EH (cell line): ENCODE data around the gene CACNA2D3.
"Not testable (repeated sequence)": the region's sequence is repeated elsewhere in the genome, so short reads cannot be mapped to it uniquely, and the experiment has no call there.

Source experiments
- DNase-seq: peaks from one replicate; pipeline ENCODE4 v3.0.0-alpha.2; 2015; ENCODE audit warnings: low read depth

The CACNA2D3 gene

DNA sequence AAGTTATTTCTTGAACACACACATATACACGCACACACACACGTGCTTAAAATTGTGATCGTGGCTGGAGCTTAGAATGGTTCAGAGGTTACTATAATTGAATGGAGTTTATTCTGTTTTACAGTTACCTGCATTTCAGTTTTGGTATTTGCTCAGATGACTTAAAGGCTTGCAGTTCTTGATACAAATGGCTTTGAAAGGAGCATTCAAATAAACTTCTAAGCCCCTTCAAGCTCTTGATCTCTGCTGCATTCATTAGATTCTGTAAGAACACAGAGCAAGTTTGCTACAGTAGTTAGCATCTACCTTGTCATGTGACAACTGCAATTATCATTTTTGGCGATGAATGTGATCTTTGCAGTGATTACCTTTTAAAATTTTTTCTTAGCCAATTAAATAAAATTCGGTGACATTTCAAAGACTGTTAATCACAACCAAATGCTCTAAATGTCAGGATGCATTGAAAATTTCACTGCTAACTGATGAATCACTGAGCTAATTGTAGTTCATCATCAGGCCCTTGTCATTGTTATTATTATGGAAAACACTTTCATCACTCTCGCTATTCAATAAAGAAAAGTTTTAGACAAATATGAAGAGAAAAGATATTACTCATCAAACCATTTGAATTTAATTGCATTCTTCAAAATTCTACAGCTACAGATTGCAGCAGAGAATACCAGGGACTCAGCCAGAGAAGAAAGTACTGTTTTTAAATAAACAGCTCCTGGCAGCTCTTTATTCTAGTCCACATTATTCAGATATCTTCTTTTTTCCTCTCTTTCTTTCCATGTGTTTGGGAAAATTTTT, 509.4 kb downstream of the CACNA2D3 start:
- DNase-seq, result peak; percentile 27

DNA sequence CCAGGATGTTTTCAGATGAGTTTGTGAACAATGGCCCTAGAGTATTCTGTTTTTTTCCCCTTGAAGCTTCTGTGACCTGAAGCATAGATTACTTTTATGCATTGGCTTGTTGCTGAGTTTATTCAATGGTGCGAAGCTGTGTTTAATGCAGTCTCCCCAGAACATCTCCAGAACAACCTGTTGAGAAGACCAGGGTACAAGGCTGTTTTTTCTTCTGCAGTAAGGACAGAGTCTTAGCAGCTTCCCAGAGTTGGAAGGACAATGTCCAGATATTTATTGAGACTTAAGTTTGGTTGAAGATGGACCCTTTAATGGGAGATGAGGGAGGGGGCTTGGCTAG, 509.9 kb downstream of the CACNA2D3 start:
- no peak for DNase-seq

DNA sequence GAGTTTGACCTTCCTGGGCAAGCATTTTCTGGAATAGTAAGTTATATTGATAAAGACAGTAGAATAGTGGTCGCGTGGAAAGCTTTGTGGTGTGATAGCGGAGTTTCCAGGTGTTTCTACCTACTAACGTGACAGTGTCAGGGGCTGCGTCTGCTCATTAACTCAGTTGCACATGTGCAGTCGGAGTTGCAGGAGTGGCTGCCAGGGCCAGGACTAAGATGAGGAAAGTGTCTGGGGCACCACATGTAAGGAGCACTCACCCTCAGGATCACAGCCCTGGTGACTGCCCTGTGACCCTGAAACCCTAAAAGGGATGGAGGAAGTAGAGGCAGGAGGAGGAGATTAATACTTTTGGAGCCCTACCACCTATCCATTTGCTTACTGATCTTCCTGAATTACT, 510.5 kb downstream of the CACNA2D3 start:
- no peak for DNase-seq

DNA sequence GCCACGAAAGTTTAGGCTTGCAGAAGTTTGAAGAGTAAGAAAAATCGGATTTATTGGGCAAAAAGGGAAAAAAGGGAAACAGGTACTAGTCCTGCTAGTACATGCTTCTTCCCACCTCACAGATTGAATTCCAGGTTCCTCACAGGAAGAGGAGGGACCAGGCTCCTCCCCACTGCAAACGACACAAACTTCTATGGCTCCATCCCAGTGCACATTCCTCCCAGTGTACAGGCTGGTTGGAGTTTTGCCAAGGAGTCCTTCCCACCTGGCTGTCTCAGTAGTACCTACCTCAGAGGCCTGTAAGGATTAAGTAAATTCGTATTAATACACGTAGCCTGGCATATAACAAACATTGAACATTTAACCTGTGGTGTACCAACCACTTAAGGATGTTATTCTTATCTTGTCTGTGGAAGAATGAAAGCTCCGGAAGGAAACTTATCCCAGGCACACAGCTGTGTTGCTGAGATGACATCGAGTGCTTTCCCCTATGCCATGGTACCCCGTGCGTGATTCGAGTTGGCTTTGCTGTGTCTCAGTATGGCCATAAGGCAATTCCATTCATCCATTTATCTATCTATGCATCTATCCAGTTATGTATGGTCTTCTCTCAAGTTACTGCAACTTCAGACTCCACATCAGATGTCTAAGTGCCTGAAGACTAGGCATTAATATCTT, 511.2 kb downstream of the CACNA2D3 start:
- DNase-seq, result no peak

DNA sequence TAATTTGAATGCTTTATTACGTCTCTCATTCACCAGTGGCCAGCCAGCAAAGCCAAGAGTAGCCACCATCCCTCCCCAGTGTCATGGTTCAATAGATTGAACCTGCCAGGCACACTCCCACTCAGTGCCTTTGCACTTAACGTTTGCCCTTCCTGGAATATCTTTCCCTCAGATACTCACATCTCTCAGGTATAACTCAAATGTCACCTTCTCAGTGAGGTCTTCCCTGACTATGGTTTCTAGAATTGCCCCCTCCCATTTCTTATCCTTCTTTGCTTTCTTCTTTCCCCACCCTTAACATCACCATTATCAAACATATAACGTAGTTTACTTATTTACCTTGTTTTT, 511.7 kb downstream of the CACNA2D3 start:
- no peak for DNase-seq

DNA sequence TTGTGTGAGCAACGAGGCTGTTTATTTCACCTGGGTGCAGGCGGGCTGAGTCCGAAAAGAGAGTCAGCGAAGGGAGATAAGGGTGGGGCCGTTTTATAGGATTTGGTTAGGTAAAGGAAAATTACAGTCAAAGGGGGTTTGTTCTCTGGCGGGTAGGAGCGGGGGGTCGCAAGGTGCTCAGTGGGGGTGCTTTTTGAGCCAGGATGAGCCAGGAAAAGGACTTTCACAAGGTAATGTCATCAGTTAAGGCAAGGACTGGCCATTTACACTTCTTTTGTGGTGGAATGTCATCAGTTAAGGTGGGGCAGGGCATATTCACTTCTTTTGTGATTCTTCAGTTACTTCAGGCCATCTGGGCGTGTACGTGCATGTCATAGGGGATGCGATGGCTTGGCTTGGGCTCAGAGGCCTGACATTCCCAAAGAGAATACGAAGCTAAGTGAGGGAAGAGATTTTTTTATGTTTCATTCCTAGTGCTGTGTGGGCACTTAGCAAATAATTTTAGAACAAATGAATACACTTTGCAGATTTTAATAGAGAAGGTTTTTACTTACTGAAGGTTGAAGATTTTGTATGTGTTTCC, 517.5 kb downstream of the CACNA2D3 start:
- DNase-seq, result not testable (repeated sequence)

DNA sequence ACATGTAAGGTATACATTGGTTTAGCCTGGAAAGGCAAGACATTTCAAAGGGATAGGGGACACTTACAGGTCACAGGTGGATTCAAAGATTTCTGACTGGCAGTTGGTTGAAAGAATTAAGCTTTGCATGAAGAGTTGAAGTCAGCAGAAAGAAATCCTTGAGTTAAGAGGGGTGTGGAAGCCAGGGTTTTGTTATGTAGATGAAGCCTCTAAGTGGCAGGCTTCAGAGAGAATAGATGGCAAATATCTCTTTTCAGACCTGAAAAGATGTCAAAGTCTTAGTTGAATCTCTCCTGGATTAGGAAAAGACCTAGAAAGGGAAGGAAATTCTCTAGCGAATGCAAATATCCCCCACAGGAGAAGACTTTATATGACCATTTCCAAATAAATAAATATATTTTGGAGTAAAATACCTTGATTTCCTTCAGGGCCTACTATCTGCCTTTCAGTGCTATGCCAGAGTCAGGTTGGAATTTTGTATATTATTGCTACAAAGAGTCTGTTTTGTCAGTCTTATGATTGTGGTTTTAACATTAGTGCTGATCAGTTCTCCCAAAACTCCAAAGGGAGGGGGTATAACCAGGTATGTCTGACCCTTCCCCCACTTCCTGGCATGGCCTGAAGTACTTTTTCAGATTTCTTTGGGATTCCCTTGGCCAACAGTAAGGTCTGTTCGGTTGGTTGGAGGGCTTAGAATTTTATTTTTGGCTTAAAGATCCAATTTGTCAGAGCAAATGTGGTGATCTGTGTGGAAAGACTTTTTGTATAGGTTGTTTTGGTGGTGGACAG, 519.1 kb downstream of the CACNA2D3 start:
- DNase-seq, result no peak

DNA sequence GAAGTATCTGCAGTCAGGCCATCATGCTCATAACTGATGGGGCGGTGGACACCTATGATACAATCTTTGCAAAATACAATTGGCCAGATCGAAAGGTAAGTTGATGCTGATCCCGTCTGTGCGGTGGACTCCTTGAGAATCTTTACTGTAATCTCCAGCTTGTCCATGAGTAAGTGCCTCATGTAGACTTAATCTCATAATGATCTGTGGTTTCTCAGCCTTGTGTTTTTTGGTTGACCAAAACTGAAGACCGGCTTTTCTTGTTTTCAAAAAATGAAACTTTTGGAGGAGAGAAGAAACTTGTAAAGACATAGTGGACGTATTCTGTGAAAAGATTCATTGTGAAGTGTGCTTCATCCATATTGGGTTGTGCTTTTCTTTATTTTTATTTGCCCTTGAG, 519.8 kb downstream of the CACNA2D3 start:
- DNase-seq, result no peak

DNA sequence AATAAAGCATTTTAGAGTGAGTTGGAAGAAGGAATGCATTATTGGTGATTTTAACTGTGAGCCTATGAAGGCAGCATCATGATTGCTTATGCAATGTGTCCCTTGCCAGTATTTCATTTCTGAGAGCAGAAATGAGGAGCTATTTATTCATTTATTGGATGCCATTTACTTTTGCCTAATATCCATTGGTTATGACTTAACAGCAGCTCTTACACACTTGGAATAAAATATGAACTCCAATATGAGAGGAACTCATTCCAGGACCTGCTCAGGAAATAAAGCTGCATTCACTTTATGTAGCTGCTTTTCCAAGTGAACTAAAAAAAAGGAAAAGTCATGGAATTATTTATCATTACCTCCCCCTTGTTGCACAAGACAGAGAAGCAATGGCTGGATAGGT, 525.4 kb downstream of the CACNA2D3 start:
- DNase-seq, result no peak

DNA sequence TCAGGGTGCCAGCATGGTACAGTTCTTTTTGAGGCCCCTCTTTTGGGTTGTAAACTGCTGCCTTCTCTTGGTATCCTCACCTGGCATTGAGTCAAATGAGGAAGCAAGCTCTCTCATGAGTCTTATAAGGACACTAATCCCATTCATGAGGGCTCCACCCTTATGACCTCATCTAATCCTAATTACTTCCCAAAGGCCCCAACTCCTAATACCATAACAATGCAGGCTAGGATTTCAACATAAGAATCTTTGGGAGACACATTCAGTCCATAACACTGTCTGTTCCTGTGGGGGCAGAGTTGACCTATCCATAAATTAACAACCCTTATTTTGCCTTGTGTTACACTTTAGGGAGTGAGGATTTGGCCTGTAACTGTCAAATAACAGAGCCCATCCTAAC, 527.2 kb downstream of the CACNA2D3 start:
- no peak for DNase-seq

DNA sequence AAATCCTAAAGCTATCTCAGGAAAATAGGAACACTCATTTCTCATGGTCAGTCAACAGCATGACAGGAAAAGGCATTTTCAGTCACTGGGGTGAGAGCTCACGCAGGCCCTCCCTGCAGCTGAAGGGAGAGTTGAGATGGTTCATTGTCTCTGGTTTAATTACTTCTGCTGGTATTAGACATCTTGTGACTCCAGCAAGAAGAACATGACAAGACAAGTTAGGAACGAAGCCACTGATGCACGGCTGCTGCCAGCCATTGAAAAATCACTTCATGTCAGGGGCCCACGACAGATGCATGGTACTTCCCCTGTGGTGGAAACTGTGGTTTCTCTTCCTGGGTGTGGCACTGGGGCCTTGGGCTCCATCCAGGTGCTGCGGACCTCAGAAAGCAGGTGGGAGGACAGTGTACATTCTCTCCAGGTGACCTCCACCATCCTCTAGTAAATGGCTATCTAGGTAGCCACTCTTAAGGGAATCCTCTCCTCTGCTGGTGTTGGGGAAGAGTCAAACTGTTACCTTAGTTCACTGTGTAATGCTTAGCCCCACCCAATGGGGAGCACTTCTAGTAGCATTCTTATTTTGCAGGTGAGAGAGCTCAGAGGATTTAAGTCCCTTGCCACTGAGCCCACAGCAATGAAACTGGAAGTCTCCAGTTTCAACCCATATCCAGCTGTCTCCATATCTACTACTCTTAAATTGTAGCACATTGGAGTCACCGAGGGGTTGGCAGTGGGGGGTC, 531.3 kb downstream of the CACNA2D3 start:
- no peak for DNase-seq

DNA sequence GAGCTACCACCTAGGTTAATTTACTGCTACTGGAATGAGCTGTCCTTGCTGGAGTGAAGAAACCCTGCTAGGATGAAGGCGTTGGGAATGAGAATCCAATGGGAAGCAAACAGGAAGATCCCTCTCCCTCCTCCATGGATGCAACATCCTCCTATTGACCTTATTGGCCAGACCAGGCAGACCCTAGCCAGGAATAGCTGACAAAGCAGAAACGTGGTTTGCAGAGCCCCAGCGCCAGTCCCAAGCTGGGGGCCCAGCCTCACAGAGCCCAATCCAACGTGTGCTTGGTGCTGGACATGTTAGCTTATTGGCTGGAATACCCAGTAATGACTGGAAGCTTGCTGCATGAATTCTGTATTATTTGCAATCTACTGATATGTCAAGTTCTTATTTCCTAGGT, 532.4 kb downstream of the CACNA2D3 start:
- DNase-seq, result no peak

DNA sequence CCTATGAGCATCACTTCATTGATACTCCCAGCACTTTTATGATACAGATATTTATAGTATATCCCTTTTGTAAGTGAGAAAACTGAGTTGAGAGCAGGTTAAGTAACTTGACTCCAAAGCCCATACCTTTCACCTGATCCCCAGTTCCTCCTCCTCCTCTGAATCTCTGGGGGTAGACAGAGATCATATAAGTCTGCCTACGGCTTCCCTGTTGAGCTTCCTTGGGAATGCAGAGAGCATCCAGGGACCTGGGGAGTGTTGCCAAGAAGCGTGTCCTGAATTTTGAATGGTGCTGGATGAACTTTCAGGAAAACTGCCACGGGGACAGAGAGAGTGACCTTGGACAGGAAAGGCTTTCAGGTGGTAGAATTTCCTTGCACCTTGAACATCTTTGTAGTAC, 537.0 kb downstream of the CACNA2D3 start:
- no peak for DNase-seq

DNA sequence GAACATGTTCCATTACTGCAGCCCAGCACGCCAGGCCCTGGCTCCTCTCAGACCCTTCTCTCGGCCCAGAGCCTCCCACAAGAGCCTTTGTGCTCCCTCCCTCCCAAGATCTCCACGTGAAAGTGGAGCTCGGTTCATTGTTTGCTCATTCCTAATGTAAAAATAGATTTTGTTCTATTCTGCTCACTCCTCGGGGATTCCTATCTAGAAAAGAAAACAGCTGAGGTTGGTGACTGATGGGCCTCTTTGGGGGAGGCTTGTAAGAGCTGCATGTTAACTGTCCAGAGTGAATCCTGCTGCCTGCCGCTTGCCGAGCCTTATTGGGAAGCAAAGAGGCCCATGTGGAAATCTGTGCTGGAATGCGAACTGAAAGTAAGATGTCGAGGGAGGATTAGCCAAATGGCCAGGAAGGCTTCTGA, 538.4 kb downstream of the CACNA2D3 start:
- peak; percentile 11 for DNase-seq

DNA sequence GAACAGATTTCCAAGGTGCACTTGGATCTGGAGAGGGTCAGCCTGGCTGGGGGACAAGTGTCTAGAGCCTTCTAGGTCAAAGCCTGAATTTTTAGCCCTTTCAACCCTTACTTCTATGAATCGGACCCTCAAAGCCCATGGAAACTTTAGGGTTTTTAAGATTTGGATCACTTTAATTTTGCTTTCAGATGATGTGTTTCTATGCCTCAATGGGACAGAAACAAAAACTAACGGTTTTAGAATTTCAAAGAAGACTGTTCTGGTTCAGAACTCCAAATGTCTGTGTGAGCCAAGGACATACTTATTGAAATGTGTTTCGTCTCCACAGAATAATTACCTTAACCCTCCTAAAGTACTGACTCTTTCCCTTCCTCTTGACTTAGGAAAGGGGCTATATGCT, 538.8 kb downstream of the CACNA2D3 start:
- no peak for DNase-seq

DNA sequence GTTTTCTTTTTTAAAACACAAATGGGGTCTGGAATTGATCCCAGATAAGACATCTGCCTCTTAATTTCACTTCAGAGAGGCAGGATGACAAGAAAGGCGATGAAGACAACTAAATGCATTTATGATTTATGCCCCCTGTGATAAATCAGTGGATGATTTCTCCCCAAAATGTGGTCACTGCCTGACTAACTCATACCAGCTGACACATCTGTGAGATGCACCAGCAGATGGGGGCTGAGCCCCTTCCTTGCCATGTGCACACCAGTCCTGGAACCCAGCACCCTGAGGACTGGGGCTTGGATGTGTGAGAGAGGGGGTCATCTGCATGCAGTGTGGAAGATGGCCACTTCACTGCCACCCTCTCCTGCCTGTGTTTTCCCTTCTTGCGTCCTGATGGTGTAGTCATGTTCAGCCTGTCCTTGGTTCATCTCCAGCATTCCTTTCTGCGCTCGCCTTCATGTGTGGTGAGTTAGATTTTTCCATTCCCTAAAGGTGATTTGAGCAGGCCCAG, 541.2 kb downstream of the CACNA2D3 start:
- peak; percentile 6 for DNase-seq

DNA sequence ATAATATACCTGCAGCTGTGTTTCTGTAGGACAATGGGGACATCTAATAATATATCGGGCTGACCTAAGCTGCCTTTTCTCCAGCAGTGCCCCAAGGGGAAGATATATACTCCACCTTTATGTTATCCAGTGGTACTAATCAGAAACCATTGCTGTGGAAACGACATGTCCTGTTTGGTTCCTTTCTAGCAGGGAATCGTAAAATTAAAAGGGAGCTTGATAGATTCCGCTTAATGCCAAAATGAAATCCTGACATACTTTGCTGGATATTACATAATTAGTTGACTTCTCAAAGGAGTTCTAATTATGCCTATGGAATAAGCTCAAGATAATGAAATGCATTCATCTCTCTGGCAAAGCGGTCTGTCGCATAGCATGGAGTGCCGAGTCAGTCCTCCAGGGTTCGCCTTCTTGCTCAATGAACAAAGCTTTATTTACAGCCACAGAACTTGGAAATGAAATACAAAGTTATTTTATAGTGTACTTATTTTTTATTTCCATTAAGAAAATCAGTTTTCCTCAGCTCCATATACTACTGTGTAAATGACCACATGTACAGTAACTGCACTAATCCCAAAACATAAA, 542.8 kb downstream of the CACNA2D3 start:
- DNase-seq, result no peak

DNA sequence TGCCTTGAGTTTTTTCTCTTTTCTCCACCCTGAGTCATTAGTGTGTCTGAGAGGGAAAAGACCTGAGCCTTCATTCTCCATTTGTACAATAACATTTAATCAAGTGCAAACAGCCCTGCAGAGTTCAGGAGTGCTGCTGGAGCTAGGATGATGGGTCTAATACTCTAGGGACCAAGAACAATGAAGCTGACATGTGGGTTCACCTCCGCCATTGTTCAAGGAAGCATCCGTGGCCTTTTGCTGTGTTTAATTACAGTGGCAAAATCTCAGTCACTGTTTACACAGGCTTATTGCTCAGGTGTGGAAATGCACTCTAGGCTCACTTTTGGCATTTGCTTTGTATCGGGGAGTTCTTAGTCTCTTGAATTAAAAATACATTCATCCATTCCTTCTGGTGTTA, 545.9 kb downstream of the CACNA2D3 start:
- DNase-seq, result no peak

DNA sequence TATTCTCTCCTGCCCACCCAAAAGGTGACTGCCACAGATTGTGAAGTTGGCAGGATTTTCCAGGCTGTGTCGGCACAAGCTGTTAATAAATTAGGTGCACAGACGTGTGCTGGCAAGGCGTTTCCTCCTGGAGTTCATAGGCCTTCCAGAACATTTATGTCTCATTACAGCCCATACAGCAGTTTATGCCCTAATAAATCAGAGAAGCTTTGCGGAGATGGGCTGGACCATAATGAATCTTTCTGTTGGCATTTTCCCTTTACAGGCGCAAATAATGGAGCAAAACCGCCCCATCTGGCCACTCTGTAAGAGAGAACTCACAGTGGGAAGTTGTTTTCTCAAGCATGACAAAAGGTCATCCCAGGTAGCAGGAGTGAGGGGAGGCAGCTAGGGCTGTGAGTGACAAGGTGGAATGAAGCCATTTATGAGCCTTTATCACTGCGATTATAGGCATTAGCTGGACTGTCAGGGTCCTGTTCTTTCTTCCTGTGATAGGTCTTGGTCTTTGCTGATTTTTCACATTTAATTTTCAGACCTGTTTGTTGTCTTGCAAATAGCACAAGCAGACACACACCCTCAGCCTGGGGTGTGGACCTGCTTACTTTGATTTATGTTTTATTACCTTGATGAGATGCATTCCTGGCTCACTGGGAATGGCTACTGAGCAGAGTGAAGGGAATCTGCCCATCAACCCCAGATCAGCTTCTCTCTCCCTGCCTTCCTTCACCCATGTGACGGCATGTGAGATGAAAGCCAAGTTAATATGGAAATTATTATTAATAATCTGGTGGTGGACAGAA, 548.0 kb downstream of the CACNA2D3 start:
- no peak for DNase-seq

DNA sequence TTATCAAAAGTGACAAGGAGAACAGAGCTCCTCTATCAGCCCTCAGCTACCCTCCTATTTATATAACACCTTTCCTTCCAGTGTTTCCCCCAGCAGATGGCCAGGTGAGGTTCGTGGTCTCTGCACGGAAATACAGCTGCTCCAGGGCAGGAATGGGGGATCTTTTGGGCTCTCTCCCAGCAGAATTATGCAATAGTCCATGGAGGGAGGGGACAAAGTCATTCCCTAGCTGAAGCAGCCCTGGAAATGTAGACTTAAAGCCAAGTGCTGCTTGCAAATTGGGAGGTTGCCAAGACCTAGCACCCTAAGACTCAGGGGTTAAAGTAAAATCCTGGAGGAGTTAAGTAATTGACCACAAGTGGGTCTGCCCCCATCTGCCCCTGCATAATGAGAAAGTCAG, 549.2 kb downstream of the CACNA2D3 start:
- no peak for DNase-seq

DNA sequence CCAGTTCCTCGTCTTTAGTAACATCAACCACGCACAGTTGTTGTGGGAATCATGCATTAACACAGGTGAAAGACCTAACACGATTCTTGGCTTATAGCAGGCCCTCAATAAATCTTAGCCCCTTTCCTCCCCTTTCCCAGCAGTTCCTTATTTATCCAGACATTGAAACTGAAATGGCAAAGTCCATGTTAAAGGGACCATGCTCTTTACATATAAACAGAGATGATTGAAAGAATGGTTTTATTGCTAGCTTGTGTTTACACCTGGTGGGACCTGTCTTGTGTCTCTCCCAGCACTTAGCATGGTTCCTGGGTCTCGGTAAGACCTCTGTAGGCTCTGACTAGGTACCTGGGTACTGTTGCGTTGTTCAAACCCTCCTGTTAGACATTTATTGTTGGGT, 553.7 kb downstream of the CACNA2D3 start:
- no peak for DNase-seq
